DOHH2 (cell line): ENCODE measurements around the gene ICA1L.
"Not testable (repeated sequence)": the region's sequence is repeated elsewhere in the genome, so short reads cannot be mapped to it uniquely, and the experiment has no call there.

ENCODE experiments used
- H3F3A ChIP-seq: fragments of 200-600 bp; sonication (generic), shearing (Covaris generic); 2 replicates; pipeline ENCODE4 v1.6.0; 2016; ENCODE audit warnings: antibody characterized with exemption, mild to moderate bottlenecking; ENCODE audit not compliant: control insufficient read depth, insufficient read depth
- H3K27ac ChIP-seq: fragments of 200-600 bp; sonication (generic); 2 replicates; pipeline ENCODE4 v1.5.1; 2014; ENCODE audit warnings: low read depth, mild to moderate bottlenecking, low read length, moderate library complexity
- H3K27me3 ChIP-seq: fragments of 200-600 bp; sonication (generic); 2 replicates; pipeline ENCODE4 v1.6.1; 2014; ENCODE audit warnings: mild to moderate bottlenecking, low read length, mixed read lengths; ENCODE audit not compliant: control insufficient read depth
- H3K36me3 ChIP-seq: fragments of 200-600 bp; sonication (generic); 2 replicates; pipeline ENCODE4 v1.6.1; 2014; ENCODE audit warnings: mild to moderate bottlenecking, low read length, moderate library complexity, mixed read lengths; ENCODE audit not compliant: control insufficient read depth
- H3K4me1 ChIP-seq: fragments of 200-600 bp; sonication (generic); 2 replicates; pipeline ENCODE4 v1.6.1; 2014; ENCODE audit warnings: mild to moderate bottlenecking, low read length, mixed read lengths; ENCODE audit not compliant: control insufficient read depth
- H3K4me2 ChIP-seq: fragments of 200-600 bp; sonication (generic); 2 replicates; pipeline ENCODE4 v1.6.0; 2014; ENCODE audit warnings: mild to moderate bottlenecking, low read length, moderate library complexity
- H3K4me3 ChIP-seq: fragments of 200-600 bp; sonication (generic); 2 replicates; pipeline ENCODE4 v1.5.1; 2014; ENCODE audit warnings: mild to moderate bottlenecking, low read length, mixed read lengths
- H3K79me2 ChIP-seq: fragments of 200-600 bp; sonication (generic); 2 replicates; pipeline ENCODE4 v1.6.1; 2014; ENCODE audit warnings: mild to moderate bottlenecking, low read length, mixed read lengths; ENCODE audit not compliant: control insufficient read depth
- H3K9me2 ChIP-seq: fragments of 200-600 bp; sonication (generic); replicated peaks from 2 replicates; pipeline ENCODE4 v1.6.1; 2014; ENCODE audit warnings: mild to moderate bottlenecking, low read length, mixed read lengths; ENCODE audit not compliant: control insufficient read depth
- H3K9me3 ChIP-seq: fragments of 200-600 bp; sonication (generic); 2 replicates; pipeline ENCODE4 v1.6.1; 2014; ENCODE audit warnings: antibody characterized with exemption, low read length, mixed read lengths; ENCODE audit not compliant: control insufficient read depth, insufficient read depth
- H4K20me1 ChIP-seq: fragments of 200-600 bp; sonication (generic); 2 replicates; pipeline ENCODE4 v1.6.0; 2014; ENCODE audit warnings: low read depth, mild to moderate bottlenecking, antibody characterized with exemption, low read length, moderate library complexity; ENCODE audit not compliant: control insufficient read depth, insufficient read depth
- EZH2phosphoT487 ChIP-seq: fragments of 200-600 bp; sonication (generic); IDR thresholded peaks from 2 replicates; pipeline ENCODE4 v1.6.1; 2017; ENCODE audit warnings: borderline replicate concordance, mild to moderate bottlenecking, antibody characterized with exemption, low read length, moderate library complexity, mixed read lengths
- TF ChIP-seq, protein P1 (sequence below): fragments of 200-600 bp; sonication (generic); IDR thresholded peaks from one replicate; pipeline ENCODE4 v1.5.1; 2014; ENCODE audit warnings: antibody characterized with exemption, mild to moderate bottlenecking, low read depth, low read length; ENCODE audit not compliant: poor library complexity, severe bottlenecking

Gene ICA1L

GRCh38 chr2:202814226-202814625 is 57.3 kb downstream of the ICA1L start:
- no peaks in the 10 kb centered on the region for H3K79me2 ChIP-seq
- no peak for TF ChIP-seq EZH2phosphoT487
- TF ChIP-seq, protein P1, sequence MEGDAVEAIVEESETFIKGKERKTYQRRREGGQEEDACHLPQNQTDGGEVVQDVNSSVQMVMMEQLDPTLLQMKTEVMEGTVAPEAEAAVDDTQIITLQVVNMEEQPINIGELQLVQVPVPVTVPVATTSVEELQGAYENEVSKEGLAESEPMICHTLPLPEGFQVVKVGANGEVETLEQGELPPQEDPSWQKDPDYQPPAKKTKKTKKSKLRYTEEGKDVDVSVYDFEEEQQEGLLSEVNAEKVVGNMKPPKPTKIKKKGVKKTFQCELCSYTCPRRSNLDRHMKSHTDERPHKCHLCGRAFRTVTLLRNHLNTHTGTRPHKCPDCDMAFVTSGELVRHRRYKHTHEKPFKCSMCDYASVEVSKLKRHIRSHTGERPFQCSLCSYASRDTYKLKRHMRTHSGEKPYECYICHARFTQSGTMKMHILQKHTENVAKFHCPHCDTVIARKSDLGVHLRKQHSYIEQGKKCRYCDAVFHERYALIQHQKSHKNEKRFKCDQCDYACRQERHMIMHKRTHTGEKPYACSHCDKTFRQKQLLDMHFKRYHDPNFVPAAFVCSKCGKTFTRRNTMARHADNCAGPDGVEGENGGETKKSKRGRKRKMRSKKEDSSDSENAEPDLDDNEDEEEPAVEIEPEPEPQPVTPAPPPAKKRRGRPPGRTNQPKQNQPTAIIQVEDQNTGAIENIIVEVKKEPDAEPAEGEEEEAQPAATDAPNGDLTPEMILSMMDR, result no peak
- no peaks in the 10 kb centered on the region for H3K9me3 ChIP-seq
- H3K36me3 ChIP-seq, result no peaks in the 10 kb centered on the region
- H4K20me1 ChIP-seq, result no peaks in the 10 kb centered on the region
- no peaks in the 10 kb centered on the region for H3K4me1 ChIP-seq
- H3K27ac ChIP-seq, result no peak overlapping the region
- H3K27me3 ChIP-seq, result no peaks in the 10 kb centered on the region
- no peak overlapping the region for H3K4me2 ChIP-seq
- H3K4me3 ChIP-seq, result no peak overlapping the region
- H3K9me2 ChIP-seq, result no peaks in the 10 kb centered on the region
- H3F3A ChIP-seq, result no peaks in the 10 kb centered on the region

GRCh38 chr2:202813387-202813786 is 58.2 kb downstream of the ICA1L start:
- no peaks in the 10 kb centered on the region for H3K36me3 ChIP-seq
- H3K27ac ChIP-seq, result no peak overlapping the region
- H3K9me2 ChIP-seq, result no peaks in the 10 kb centered on the region
- no peak overlapping the region for H3K4me3 ChIP-seq
- no peak for TF ChIP-seq EZH2phosphoT487
- TF ChIP-seq, protein P1, result no peak
- no peak overlapping the region for H3K4me2 ChIP-seq
- H3K27me3 ChIP-seq, result no peaks in the 10 kb centered on the region
- H3K9me3 ChIP-seq, result no peaks in the 10 kb centered on the region
- no peaks in the 10 kb centered on the region for H4K20me1 ChIP-seq
- no peaks in the 10 kb centered on the region for H3F3A ChIP-seq
- H3K79me2 ChIP-seq, result no peaks in the 10 kb centered on the region
- H3K4me1 ChIP-seq, result no peaks in the 10 kb centered on the region

DNA sequence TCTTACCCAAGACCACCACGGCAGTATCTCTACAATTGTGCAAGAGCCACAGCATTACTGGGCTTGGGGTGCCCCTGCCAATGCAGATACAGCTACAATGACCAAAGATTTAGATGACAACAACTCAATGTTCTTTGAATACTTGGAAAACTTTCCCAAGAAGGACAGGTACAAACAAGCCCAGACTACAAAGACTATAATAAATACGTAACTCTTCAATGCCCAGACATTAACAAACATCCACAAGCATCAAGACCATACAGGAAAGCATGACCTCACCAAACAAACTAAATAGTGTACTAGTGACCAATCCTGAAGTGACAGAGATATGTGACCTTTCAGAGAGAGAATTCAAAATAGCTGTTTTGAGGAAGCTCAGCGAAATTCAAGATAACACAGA is 62.8 kb downstream of the ICA1L start:
- no peaks in the 10 kb centered on the region for H3K9me2 ChIP-seq
- no peak overlapping the region for H3K4me2 ChIP-seq
- TF ChIP-seq, protein P1, result no peak
- no peaks in the 10 kb centered on the region for H3F3A ChIP-seq
- H3K27ac ChIP-seq, result no peak overlapping the region
- no peaks in the 10 kb centered on the region for H4K20me1 ChIP-seq
- H3K79me2 ChIP-seq, result no peaks in the 10 kb centered on the region
- no peaks in the 10 kb centered on the region for H3K36me3 ChIP-seq
- H3K4me3 ChIP-seq, result no peak overlapping the region
- H3K27me3 ChIP-seq, result no peaks in the 10 kb centered on the region
- no peaks in the 10 kb centered on the region for H3K4me1 ChIP-seq
- H3K9me3 ChIP-seq, result no peaks in the 10 kb centered on the region

- H3K4me3 ChIP-seq, H3F3A ChIP-seq, H3K36me3 ChIP-seq, H3K4me1 ChIP-seq, H3K9me3 ChIP-seq, H4K20me1 ChIP-seq, H3K27me3 ChIP-seq, H3K27ac ChIP-seq, H3K4me2 ChIP-seq, H3K79me2 ChIP-seq, H3K9me2 ChIP-seq: not testable (repeated sequence)
Measured at GRCh38 chr2:202807431-202808138, 64.0 kb downstream of the ICA1L start.

DNA sequence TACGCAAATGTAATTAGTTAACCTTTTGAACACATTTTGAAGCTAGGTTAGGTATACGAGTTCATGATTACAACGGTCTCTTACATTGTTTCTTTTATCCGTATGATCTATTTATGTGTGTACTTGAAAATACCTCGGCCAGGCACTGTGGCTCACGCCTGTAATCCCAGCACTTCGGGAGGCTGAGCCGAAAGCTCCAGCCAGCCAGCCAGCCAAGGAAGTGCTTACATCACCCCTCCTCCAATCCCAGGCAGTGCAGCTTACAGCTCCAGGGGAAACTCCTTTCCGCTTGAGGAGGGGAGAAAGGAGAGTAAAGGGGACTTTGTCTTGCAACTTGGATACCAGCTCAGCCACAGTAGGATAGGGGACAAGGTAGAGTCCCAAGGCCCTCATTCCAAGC is 65.7 kb downstream of the ICA1L start:
- not testable (repeated sequence) for H3K9me3 ChIP-seq, H3K27ac ChIP-seq, H3K36me3 ChIP-seq, H3F3A ChIP-seq, H4K20me1 ChIP-seq, H3K27me3 ChIP-seq, H3K4me2 ChIP-seq, H3K9me2 ChIP-seq, H3K4me1 ChIP-seq, H3K4me3 ChIP-seq, H3K79me2 ChIP-seq
